HG03521 (cell line): ENCODE results near the gene ZNF423.

ENCODE experiments used
- ATAC-seq: cut with Tn5 transposase; IDR thresholded peaks from one replicate; pipeline ENCODE4 v1.9.1; 2021; ENCODE audit warnings: mild to moderate bottlenecking, moderate library complexity; ENCODE audit not compliant: unreplicated experiment

The ZNF423 gene

GRCh38 chr16:49488336-49488735 lies 367.6 kb downstream of the ZNF423 start:
- no peak for ATAC-seq

DNA sequence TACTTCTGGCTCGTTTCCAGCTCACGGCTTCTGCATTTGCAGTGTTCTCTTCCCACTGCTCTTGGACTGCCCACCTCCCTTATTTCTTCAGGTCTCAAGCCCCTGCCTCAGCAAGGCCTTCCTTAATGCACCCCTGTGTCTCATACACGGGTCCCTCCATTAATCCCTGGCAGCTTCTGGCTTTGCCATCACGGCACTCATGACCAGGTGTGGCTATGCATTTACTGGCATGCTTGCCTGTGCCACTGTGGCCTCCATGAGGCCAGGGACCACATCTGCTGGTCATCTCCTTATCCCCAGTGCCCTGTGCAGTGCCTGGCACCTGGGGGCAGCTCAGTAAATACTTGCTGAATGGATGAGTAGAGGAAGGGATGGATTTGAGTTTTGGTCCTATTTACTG lies 368.2 kb downstream of the ZNF423 start:
- no peak for ATAC-seq

- ATAC-seq, result no peak
Measured at GRCh38 chr16:49486400-49486799, 369.5 kb downstream of the ZNF423 start.

GRCh38 chr16:49485663-49486062 lies 370.2 kb downstream of the ZNF423 start:
- ATAC-seq, result no peak

DNA sequence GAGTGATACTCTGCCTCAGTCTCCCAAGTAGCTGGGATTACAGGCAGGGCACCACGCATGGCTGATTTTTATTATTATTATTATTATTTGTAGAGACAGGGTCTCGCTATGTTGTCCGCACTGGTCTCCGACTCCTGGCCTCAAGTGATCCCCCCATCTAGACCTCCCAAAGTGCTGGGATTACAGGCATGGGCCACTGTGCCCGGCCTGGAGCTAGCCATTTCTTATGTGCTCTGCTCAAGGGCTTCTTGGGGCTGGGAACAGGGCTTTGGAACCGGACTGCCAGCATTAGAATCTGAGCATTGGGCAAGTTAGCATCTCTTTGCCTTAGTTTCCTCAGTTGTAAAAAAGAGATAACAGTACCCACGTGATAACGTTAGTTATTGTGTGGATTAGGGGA lies 371.0 kb downstream of the ZNF423 start:
- no peak for ATAC-seq

DNA sequence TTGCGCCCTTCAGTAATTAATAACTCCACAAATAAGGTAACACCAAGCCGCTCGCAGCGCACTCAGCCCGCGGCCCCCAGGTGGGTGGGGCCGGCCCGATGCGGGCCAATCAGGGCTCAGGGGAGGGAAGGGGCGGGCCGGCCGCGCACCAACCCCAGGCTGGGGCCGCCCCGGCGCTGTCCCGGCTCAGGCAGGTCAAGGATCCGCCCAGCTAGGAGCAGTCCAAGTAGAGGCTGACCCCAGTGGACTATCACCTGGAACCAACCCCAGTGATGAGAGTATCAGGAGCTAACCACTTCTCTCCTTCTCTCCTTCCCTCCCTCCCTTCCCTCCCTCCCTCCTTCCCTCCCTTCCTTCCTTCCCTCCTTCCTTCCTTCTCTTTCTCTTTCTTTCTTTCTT lies 371.5 kb downstream of the ZNF423 start:
- ATAC-seq, result peak; percentile 84

DNA sequence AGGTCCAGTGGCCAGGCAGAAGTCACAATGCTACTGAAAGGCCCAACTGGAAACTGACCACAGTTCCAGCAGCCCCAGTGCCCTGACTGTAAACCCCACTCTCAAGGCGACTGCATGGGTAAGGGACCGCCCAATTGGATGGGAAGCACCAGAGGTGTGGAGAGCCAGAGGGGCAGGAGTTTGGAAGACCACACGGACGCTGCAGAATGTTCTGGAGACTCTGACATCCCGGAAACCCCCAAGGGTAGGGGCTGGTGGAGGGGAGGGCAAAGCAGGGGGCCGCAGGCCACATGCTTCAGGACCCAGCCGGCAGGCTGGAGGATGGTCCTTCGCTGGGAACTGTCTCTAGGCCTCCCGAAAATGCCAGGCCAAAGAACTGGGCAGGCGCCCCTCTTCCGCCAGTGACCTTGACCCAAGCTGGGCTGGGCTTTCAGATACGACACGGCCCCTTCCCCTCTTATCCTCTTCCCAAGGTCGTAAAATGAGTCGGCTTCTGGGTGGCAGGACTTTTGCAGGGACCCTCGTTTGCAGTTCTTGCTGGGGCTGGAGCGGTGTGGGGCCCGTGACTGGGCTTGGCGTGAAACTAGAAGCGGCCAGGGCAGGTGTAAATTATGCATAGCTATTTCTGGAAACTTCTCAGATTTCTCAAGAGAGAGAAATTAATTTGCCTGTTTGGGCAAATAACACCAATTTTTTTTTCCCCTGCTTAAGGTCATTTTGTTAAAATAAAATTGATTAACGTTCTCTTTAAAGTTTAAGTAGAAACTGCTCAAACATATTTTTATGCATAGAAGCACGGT lies 372.1 kb downstream of the ZNF423 start:
- no peak for ATAC-seq

DNA sequence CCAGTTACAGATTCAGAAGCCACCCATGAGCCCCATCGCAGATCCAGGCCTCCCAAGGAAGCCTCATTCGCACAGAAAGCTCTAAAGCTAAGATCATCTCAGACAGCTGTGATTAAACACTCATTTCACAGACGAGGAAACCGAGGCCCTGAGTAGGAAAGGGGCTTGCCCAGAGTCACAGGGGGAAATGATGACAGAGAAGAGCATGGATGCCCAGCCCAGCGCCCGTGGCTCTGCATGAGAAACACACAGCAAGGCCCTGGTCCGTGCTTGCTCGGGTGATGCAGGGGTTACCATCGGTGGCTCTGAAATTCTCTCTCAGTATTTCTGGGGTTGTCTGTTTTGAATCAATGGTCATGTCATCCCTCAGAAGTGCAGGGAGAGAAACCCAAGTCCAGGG lies 372.7 kb downstream of the ZNF423 start:
- ATAC-seq, result no peak

- no peak for ATAC-seq
Measured at GRCh38 chr16:49482690-49483089, 373.2 kb downstream of the ZNF423 start.

DNA sequence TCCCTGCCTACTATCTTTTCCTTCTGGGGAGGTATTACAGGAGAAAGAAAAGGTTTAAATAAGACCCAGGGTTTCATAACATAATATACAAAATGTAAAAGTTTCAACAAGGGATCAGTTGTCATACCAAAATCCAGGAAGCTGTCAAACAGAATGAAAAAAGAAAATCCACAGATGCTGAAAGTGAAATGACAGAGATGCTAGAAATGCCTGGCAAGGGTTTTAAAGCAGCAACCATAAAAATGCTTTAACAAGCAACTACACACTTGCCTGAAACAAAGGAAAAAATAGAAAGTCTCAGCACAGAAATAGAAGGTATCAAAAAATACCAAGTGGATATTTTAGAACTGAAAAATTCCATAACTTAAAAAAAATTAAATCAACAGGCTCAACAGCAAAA lies 377.3 kb downstream of the ZNF423 start:
- no peak for ATAC-seq

DNA sequence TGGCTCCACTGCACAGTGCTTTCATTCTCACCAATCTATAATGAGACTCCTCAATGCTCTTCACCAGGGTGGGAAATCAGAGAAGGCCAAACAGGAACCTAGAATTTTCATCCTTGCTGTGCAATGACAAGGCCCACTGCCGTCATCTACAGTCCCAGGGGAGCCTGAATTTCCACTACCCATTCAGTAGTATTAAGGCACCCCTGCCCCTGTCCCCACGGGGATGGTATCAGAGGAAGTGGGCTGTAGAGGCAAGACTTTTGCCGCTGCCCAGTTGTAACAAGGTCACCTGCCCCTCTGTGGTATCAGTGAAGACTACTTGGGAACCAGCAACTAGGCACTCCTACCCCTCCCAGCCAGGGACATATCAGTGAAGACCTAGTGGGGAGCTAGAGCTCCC lies 377.8 kb downstream of the ZNF423 start:
- no peak for ATAC-seq

- ATAC-seq, result no peak
Measured at GRCh38 chr16:49477250-49477895, 378.5 kb downstream of the ZNF423 start.

GRCh38 chr16:49474741-49475140 lies 381.2 kb downstream of the ZNF423 start:
- ATAC-seq, result no peak

GRCh38 chr16:49473773-49474172 lies 382.1 kb downstream of the ZNF423 start:
- ATAC-seq, result no peak

- ATAC-seq, result no peak
Measured at GRCh38 chr16:49473131-49473530, 382.8 kb downstream of the ZNF423 start.

DNA sequence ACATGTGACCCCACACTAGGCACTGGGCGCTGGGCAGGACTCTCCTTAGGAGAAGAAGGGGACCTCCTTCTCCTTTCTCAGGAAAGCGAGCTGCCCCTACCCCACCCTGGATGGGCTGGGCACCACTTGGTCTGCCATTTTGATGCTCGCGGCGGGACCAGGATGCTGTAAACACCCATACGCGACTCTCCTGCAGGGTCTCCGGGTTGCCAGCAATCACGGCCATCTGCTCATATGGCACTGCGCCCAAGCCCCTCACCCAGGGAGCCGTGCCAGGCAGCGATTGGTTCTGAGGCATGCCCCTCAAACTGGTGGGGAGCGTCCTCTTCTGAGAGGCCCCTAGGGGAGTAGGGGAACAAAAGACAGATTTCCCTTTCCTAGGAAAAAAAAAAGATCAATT lies 383.3 kb downstream of the ZNF423 start:
- ATAC-seq, result no peak

DNA sequence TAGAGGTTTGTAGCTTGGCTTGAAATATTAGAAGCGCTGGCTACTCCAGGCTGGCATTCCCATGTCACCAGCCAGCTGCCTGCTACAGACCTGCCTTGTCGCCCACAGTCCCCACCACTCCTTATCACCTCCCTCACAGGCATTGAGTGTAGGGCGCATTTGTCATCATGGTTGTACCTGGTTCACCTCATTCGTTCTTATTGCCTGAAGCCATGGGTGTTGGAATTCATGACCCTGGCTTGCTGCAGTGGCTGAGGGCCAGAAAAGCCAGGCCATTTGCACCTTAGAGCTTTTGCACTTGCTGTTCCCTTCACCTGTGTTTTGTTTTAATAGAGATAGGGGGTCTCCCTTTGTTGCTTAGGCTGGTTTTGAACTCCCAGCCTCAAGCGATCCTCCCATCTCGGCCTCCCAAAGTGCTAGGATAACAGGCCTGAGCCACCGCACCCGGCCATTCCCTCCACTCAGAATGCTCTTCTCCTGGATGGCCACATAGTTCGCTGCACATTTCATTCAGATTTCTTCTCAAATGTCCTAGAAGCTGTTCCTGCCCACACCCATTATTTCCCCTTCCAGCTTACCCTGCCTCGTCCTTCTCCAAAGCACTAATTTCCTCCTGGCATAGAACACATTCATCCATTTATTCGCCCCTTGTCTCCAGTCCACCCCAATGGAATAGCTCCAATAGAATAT lies 384.7 kb downstream of the ZNF423 start:
- ATAC-seq, result no peak

DNA sequence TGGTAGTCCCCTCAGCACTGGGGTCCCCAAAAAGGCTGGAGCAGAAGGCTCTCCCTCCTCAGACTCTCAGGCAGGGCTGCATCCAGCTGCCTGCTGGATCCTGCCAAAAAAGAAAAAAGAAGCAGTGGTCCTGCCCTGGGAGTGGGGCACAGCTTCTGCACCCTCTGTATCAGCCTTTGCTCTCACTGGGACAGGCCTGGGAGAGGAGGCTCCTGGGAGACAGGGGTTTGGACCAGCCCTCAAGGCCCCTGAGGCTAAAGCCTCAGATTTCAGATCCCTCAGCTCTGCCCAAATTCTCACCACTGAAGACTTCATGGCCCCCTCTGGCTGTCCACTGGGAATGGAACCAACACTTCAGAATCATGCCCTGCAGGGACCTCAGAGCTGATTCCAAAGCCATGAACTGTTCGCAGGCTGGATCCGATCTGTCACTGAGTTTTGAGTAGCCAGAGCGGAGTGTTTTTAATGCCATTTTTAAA lies 385.4 kb downstream of the ZNF423 start:
- no peak for ATAC-seq

DNA sequence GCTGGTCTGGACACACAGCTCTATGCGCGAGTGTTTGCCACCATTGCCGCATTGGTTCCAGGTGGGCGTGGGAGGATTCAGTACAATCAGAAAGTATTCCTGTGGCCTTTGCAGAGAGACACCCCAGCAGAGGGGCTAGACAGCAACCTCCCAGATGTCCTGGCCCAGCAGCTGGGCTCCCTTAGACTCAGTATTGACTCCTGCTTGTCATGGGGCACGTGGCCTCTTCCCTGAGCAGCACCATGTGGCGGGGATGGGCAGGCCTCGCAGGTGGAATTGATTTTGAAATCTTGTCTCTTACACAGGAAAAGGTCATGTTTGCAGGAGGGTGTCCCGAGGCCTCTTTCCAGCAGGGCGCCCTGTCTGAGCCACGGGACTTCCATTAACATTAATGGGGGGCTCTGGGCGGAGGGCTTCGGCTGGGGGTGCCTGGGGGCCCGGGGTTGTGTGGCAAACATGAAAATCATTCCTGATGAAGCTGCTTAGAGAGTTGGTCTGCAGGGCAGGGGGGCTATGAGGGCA lies 385.9 kb downstream of the ZNF423 start:
- no peak for ATAC-seq

DNA sequence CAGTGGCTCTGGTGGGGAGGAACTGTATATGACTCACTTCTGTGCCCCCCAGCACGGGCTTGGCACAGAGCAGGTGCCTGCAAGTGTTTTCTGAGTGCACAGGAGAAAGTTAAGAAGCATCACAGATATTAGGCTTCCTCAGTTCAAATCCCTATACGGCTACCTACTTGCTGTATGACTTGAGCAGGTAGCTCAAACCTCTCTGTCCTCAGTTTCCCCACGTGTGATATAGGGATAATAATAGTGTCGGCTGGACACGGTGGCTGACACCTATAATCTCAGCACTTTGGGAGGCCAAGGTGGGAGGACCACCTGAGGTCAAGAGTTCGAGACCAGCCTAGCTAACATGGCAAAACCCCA lies 386.6 kb downstream of the ZNF423 start:
- no peak for ATAC-seq

GRCh38 chr16:49468611-49469310 lies 387.2 kb downstream of the ZNF423 start:
- no peak for ATAC-seq
